Caco-2 (cell line): ENCODE results near the gene MNX1. TPM values are rescaled to one million over a fixed set of nuclear protein-coding genes. Genes with fewer than 3 reads are reported as not detected.

Experiments
- BruUV-seq: library from RNA; stranded (reverse); fragments of 400-500 nt; replicated peaks from 2 replicates; lab custom pipeline; 2021; lab: Mats Ljungman, UMichigan
- CTCF ChIA-PET: fragments of 300-600 bp; sonication (Branson Sonifier 250); formaldehyde crosslinking; loops from one replicate; lab custom pipeline; 2022; ENCODE audit warnings: antibody characterized with exemption; lab: Charles Lee
- POLR2A ChIA-PET: fragments of 300-600 bp; sonication (Branson Sonifier 250); formaldehyde crosslinking; loops from one replicate; lab custom pipeline; 2022; ENCODE audit warnings: antibody characterized with exemption; lab: Charles Lee
- DNase-seq, 2 experiments: peaks; one replicate each; pipeline versions ENCODE4 v3.0.0 to v3.0.0-alpha.2; 2020 to 2022
- H3K27me3 ChIP-seq: replicated peaks from 2 replicates; pipeline ENCODE4 v1.6.0; 2011; ENCODE audit warnings: low read length; ENCODE audit not compliant: control insufficient read depth, insufficient read depth
- H3K36me3 ChIP-seq: 2 replicates; pipeline ENCODE4 v1.5.1; 2011; ENCODE audit warnings: low read length; ENCODE audit not compliant: control insufficient read depth, insufficient read depth
- H3K4me1 ChIP-seq: fragments of 250-450 bp; sonication (Bioruptor Pico); 2 replicates; pipeline ENCODE4 v1.5.1; 2020; ENCODE audit warnings: mild to moderate bottlenecking
- H3K4me3 ChIP-seq: 2 replicates; pipeline ENCODE4 v1.5.1; 2011; ENCODE audit warnings: low read depth, mild to moderate bottlenecking, control low read depth, low read length
- H3K9me3 ChIP-seq: fragments of 250-450 bp; sonication (Bioruptor Pico); 2 replicates; pipeline ENCODE4 v1.5.1; 2020; ENCODE audit warnings: mild to moderate bottlenecking, moderate library complexity
- H3K27ac Mint-ChIP-seq: one replicate; pipeline ENCODE4 v1.8.0; 2022; ENCODE audit warnings: mixed read lengths; ENCODE audit not compliant: unreplicated experiment
- H3K27me3 Mint-ChIP-seq: one replicate; pipeline ENCODE4 v1.8.0; 2022; ENCODE audit warnings: mixed read lengths; ENCODE audit not compliant: insufficient read depth, unreplicated experiment
- H3K36me3 Mint-ChIP-seq: one replicate; pipeline ENCODE4 v1.8.0; 2022; ENCODE audit warnings: mild to moderate bottlenecking, mixed read lengths; ENCODE audit not compliant: insufficient read depth, unreplicated experiment
- H3K4me1 Mint-ChIP-seq: one replicate; pipeline ENCODE4 v1.8.0; 2022; ENCODE audit warnings: low read depth, mixed read lengths; ENCODE audit not compliant: unreplicated experiment
- H3K4me3 Mint-ChIP-seq: one replicate; pipeline ENCODE4 v1.8.0; 2022; ENCODE audit warnings: mild to moderate bottlenecking, moderate library complexity, mixed read lengths; ENCODE audit not compliant: unreplicated experiment
- H3K9me3 Mint-ChIP-seq: one replicate; pipeline ENCODE4 v1.8.0; 2022; ENCODE audit warnings: mixed read lengths; ENCODE audit not compliant: unreplicated experiment
- intact Hi-C: fragments of 100-400 bp; cut with micrococcal nuclease; formaldehyde crosslinking; loops from one replicate; pipeline ENCODE4 v1.10.0; 2022; ENCODE audit not compliant: unreplicated experiment
- total RNA-seq: library from RNA; stranded (reverse); gene quantifications from 2 replicates; pipeline ENCODE4 v1.2.3, GENCODE V29; 2022
- TF ChIP-seq, protein P1 (sequence below), 2 experiments: fragments of 200-600 bp in 1 of 2; IDR thresholded peaks; 1 replicate in 1 of 2; 2 replicates in 1 of 2; pipeline versions ENCODE4 v1.5.1 to v1.8.0; 2011 to 2022; ENCODE audit warnings: antibody characterized with exemption in 1 of 2, control low read depth in 1 of 2, inconsistent platforms in 1 of 2, low read depth in 1 of 2, low read length in 1 of 2, mild to moderate bottlenecking in 1 of 2, moderate library complexity in 1 of 2; ENCODE audit not compliant: insufficient read depth in 1 of 2, severe bottlenecking in 1 of 2, unreplicated experiment in 1 of 2

Gene MNX1
- total RNA-seq, 1 experiment from 2014 or later, result 36.5 TPM

DNA sequence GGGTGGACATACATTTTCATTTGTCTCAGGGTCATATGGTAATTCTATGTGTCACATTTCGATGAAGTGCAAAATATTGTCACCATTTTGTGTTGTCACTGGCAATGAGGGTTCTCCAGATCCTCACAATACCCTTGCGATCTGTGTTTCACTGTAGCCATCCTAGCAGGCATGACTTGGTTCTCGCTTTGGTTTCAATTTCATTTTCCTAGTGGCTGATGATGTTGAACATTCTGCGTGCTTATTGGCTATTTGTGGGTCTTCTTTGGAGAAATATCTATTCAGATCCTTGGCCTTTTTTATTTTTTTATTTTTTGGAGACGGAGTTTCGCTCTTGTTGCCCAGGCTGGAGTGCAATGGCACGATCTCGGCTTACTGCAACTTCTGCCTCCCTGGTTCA lies 24.8 kb upstream of the MNX1 start:
- ChIA-PET CTCF (no interaction called here), POLR2A (no interaction called here)
- Histone ChIP-seq H3K4me1 (peaks cover 1% of the 10 kb centered on the region; the same call in 1 of the 2 replicates), H3K36me3 (no peaks in the 10 kb centered on the region), H3K9me3 (peaks cover 5% of the 10 kb centered on the region; the same call in 1 of the 2 replicates), H3K27me3 (no peaks in the 10 kb centered on the region), H3K4me3 (no peak overlapping the region)
- H3K27ac Mint-ChIP-seq, result no peak overlapping the region
- BruUV-seq, result no TSS peak
- no peak for DNase-seq
- intact Hi-C loops, result no loop called here
- peaks cover 5% of the 10 kb centered on the region for H3K36me3 Mint-ChIP-seq
- H3K9me3 Mint-ChIP-seq, result peaks cover 16% of the 10 kb centered on the region
- H3K27me3 Mint-ChIP-seq, result no peaks in the 10 kb centered on the region
- TF ChIP-seq, protein P1, sequence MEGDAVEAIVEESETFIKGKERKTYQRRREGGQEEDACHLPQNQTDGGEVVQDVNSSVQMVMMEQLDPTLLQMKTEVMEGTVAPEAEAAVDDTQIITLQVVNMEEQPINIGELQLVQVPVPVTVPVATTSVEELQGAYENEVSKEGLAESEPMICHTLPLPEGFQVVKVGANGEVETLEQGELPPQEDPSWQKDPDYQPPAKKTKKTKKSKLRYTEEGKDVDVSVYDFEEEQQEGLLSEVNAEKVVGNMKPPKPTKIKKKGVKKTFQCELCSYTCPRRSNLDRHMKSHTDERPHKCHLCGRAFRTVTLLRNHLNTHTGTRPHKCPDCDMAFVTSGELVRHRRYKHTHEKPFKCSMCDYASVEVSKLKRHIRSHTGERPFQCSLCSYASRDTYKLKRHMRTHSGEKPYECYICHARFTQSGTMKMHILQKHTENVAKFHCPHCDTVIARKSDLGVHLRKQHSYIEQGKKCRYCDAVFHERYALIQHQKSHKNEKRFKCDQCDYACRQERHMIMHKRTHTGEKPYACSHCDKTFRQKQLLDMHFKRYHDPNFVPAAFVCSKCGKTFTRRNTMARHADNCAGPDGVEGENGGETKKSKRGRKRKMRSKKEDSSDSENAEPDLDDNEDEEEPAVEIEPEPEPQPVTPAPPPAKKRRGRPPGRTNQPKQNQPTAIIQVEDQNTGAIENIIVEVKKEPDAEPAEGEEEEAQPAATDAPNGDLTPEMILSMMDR (IDR thresholded peaks at IDR 0.05; ENCODE audit: insufficient read depth in 1 of 2, low read depth in 1 of 2, low read length in 1 of 2, severe bottlenecking in 1 of 2, unreplicated experiment in 1 of 2), result no peak
- H3K4me1 Mint-ChIP-seq, result peaks cover 4% of the 10 kb centered on the region
- no peak overlapping the region for H3K4me3 Mint-ChIP-seq

- intact Hi-C loops, result no loop called here
- Histone ChIP-seq H3K4me1 (no peaks in the 10 kb centered on the region), H3K36me3 (no peaks in the 10 kb centered on the region), H3K4me3 (no peak overlapping the region), H3K9me3 (peaks cover 5% of the 10 kb centered on the region; the same call in 1 of the 2 replicates), H3K27me3 (no peaks in the 10 kb centered on the region)
- Mint-ChIP-seq H3K9me3 (peaks cover 16% of the 10 kb centered on the region), H3K4me1 (peaks cover 4% of the 10 kb centered on the region), H3K27ac (no peak overlapping the region), H3K4me3 (no peak overlapping the region), H3K27me3 (no peaks in the 10 kb centered on the region), H3K36me3 (peaks cover 5% of the 10 kb centered on the region)
- POLR2A ChIA-PET, result no interaction called here
- TF ChIP-seq, protein P1 (IDR thresholded peaks at IDR 0.05; ENCODE audit: insufficient read depth in 1 of 2, low read depth in 1 of 2, low read length in 1 of 2, severe bottlenecking in 1 of 2, unreplicated experiment in 1 of 2), result no peak
- DNase-seq, result peak in 1 of 2 experiments; percentile 27
- no TSS peak for BruUV-seq
- CTCF ChIA-PET, result no interaction called here
Observed at GRCh38 chr7:157033483-157034473, 23.3 kb upstream of the MNX1 start.

GRCh38 chr7:157032644-157033482 lies 22.4 kb upstream of the MNX1 start:
- peaks cover 5% of the 10 kb centered on the region; the same call in 1 of the 2 replicates for H3K9me3 ChIP-seq
- no peak overlapping the region for H3K27ac Mint-ChIP-seq
- DNase-seq, result peak in 1 of 2 experiments; percentile 35
- no TSS peak for BruUV-seq
- ChIA-PET POLR2A (no interaction called here), CTCF (no interaction called here)
- H3K4me1 ChIP-seq, result no peaks in the 10 kb centered on the region
- TF ChIP-seq, protein P1 (IDR thresholded peaks at IDR 0.05; ENCODE audit: insufficient read depth in 1 of 2, low read depth in 1 of 2, low read length in 1 of 2, severe bottlenecking in 1 of 2, unreplicated experiment in 1 of 2), result no peak
- intact Hi-C loops, result no loop called here
- H3K9me3 Mint-ChIP-seq, result peaks cover 16% of the 10 kb centered on the region
- H3K36me3 Mint-ChIP-seq, result peaks cover 5% of the 10 kb centered on the region
- no peaks in the 10 kb centered on the region for H3K27me3 Mint-ChIP-seq
- no peaks in the 10 kb centered on the region for H3K36me3 ChIP-seq
- H3K4me3 Mint-ChIP-seq, result no peak overlapping the region
- H3K27me3 ChIP-seq, result no peaks in the 10 kb centered on the region
- peaks cover 11% of the 10 kb centered on the region for H3K4me1 Mint-ChIP-seq
- H3K4me3 ChIP-seq, result no peak overlapping the region
